Measurements from ENCODE around the gene CD300C. TPM values are rescaled to one million over a fixed set of nuclear protein-coding genes. Genes with fewer than 3 reads are reported as not detected.

The CD300C gene
- under 1 TPM; 0.41 to 0.50 TPM for total RNA-seq
- polyA plus RNA-seq (2013, experiment 1 of 2): 5.6 TPM
- polyA plus RNA-seq (2013, experiment 2 of 2): 4.1 TPM
- total RNA-seq: 0 to 5.4 (median 0.11) reads per million in 172 experiments

DNA sequence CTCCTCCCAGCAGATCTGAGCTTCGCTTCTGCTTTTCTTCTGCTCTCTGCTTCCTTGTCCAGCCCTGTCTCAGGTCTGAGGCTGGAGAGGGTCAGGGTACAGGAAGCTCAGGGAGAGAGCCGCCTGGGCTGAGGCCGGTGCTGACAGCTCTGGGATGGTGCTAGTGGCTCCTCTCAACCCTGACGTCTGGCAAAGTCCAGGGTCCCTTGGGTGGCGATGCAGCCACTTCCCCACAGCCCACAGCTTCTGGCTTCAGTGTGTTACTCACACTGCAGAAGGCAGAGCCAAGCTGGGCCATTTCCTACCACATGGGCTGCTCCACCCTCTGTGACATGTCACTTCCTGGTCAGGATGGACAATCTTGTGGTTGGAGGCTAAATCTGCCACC lies at the start of gene CD300C:
TSS of gene CD300C (minus strand) at position 273 of the 388 bp plus-strand sequence. CDS start 333 bp downstream, outside the sequence.
- peak in 3 of 14 experiments; percentile 13 to 68 (median 57) for DNase-seq
- CTCF ChIA-PET: no interaction called here
- H3K36me3 Mint-ChIP-seq (ENCODE audit: low read depth): no peaks in the 10 kb centered on the region
- H3K9me3 Mint-ChIP-seq: no peaks in the 10 kb centered on the region
- peaks cover 0 to 3% of the 10 kb centered on the region in 2 experiments for H3K27me3 ChIP-seq (ENCODE audit: control insufficient read depth in 1 of 2, insufficient read depth in 2 of 2, low read length in 2 of 2)
- no peak within 1 kb of the TSS for H3K4me3 Mint-ChIP-seq
- ATAC-seq (ENCODE audit: poor library complexity): peak; percentile 34
- TF ChIP-seq, protein P1, sequence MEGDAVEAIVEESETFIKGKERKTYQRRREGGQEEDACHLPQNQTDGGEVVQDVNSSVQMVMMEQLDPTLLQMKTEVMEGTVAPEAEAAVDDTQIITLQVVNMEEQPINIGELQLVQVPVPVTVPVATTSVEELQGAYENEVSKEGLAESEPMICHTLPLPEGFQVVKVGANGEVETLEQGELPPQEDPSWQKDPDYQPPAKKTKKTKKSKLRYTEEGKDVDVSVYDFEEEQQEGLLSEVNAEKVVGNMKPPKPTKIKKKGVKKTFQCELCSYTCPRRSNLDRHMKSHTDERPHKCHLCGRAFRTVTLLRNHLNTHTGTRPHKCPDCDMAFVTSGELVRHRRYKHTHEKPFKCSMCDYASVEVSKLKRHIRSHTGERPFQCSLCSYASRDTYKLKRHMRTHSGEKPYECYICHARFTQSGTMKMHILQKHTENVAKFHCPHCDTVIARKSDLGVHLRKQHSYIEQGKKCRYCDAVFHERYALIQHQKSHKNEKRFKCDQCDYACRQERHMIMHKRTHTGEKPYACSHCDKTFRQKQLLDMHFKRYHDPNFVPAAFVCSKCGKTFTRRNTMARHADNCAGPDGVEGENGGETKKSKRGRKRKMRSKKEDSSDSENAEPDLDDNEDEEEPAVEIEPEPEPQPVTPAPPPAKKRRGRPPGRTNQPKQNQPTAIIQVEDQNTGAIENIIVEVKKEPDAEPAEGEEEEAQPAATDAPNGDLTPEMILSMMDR (IDR thresholded peaks at IDR 0.05): no peak
- intact Hi-C loops (cut with DNase I, micrococcal nuclease): no loop called here
- H3K36me3 ChIP-seq (ENCODE audit: insufficient read depth, low read length): no peaks in the 10 kb centered on the region
- H3K4me1 ChIP-seq (ENCODE audit: insufficient read depth, low read length): no peaks in the 10 kb centered on the region
- no peak within 1 kb of the TSS for H3K27ac Mint-ChIP-seq
- no peak within 1 kb of the TSS for H3K27ac ChIP-seq (ENCODE audit: low read depth in 1 of 2, low read length in 2 of 2)
- no peaks in the 10 kb centered on the region for H3K27me3 Mint-ChIP-seq
- no peaks in the 10 kb centered on the region for H3K9me3 ChIP-seq (ENCODE audit: control insufficient read depth in 1 of 2, insufficient read depth in 1 of 2, low read length in 2 of 2)
- POLR2A ChIA-PET: no interaction called here
- H3K4me1 Mint-ChIP-seq (ENCODE audit: low read depth): peaks cover 5% of the 10 kb centered on the region
- H3K4me3 ChIP-seq (ENCODE audit: low read length): peak within 1 kb of the TSS; percentile 7

DNA sequence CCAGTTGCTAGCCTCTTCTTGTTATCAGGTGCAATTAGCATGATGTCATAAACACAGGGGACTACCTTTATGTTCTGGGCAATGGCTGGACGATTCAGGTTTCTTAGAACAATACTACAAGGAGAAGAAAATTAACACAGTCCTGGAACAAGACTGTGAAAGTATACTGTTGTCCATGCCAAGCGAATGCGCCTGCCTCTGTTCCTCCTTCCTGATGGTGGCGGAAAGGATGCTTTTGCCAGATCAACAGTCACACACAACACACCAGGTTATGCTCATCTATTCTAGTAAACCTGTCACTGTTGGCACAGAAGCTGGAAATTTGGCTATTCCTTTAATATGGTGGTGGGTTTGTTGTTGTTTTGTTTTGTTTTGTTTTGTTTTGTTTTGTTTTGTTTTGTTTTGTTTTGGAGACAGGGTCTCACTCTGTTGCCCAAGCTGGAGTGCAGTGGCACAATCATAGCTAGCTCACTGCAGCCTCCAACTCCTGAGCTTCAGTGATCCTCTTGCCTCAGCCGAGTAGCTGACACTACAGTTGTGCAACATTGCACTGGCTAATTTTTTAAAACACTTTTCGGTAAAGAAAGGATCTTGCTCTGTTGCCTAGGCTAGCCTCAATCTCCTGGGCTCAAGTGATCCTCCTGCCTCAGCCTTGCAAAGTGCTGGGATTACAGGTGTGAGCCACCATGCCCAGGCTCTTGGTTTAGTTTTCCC lies 49.3 kb upstream of the CD300C start:
- ChIA-PET CTCF (no interaction called here), POLR2A (no interaction called here)
- Histone ChIP-seq H3K9me3 (ENCODE audit: control insufficient read depth in 1 of 2, insufficient read depth in 1 of 2, low read length in 2 of 2) (no peaks in the 10 kb centered on the region), H3K27ac (ENCODE audit: low read depth in 1 of 2, low read length in 2 of 2) (no peak overlapping the region), H3K36me3 (ENCODE audit: insufficient read depth, low read length) (no peaks in the 10 kb centered on the region), H3K4me3 (ENCODE audit: low read length) (no peak overlapping the region), H3K27me3 (ENCODE audit: control insufficient read depth in 1 of 2, insufficient read depth in 2 of 2, low read length in 2 of 2) (peaks cover 0 to 3% of the 10 kb centered on the region in 2 experiments), H3K4me1 (ENCODE audit: insufficient read depth, low read length) (peaks cover 18% of the 10 kb centered on the region)
- DNase-seq: no peak
- TF ChIP-seq, protein P1 (IDR thresholded peaks at IDR 0.05): no peak
- Mint-ChIP-seq H3K27me3 (peaks cover 8% of the 10 kb centered on the region), H3K4me1 (ENCODE audit: low read depth) (peaks cover 44% of the 10 kb centered on the region), H3K9me3 (no peaks in the 10 kb centered on the region), H3K4me3 (no peak overlapping the region), H3K36me3 (ENCODE audit: low read depth) (no peaks in the 10 kb centered on the region), H3K27ac (no peak overlapping the region)
- ATAC-seq (ENCODE audit: poor library complexity): no peak
- intact Hi-C loops (cut with DNase I, micrococcal nuclease): no loop called here

DNA sequence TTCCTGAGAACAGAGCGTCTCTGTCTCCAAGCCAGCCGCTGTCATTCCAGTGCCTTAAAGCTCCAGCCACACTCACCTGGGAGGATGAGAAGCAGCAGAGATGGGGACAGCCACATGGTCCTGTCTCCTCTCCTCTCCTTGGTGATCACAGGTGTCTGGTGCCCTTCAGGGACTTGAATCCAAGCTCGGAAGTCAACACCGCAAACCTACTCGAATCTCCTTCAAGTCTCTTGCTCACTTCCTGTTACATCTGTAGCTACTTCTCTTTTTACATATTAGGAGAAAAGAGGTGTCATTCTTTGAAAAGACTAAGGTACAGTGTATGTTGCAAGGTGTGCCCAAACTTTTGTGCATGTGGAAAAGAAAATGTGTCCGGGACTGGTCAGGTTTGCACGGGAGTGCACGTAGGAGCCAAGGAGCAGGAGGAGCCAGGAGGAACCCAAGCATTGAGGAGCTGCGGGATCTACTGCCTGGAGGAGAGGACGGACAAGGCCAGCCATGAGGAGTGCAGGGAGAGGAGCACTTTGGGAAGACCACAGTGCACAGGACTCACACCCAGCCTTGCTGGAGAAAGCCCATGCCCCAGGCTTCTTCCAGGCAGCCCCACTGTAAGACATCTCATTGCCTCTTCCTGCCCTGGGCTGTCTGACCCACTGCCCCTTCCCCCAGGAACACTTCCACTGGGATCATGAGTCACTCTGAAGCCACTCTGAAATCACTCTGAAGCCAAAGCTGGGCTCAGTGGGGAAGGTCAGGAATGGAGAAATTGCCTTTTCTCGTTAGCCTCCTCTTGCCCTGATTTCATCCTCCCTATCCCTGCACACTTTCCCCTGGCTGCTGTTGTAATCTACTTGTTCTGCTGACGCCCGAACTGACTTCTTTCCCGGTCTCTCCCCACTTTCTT lies 46.4 kb upstream of the CD300C start, which contains the start of gene CD300LD:
TSS of gene CD300LD (minus strand) at position 197 of the 904 bp plus-strand sequence. CDS start at position 116, 81 bp downstream.
- H3K36me3 ChIP-seq (ENCODE audit: insufficient read depth, low read length): no peaks in the 10 kb centered on the region
- H3K27me3 Mint-ChIP-seq: peaks cover 8% of the 10 kb centered on the region
- peaks cover 10% of the 10 kb centered on the region for H3K4me1 ChIP-seq (ENCODE audit: insufficient read depth, low read length)
- TF ChIP-seq, protein P1 (IDR thresholded peaks at IDR 0.05): no peak
- peak within 1 kb of the TSS; percentile 76 for H3K27ac Mint-ChIP-seq
- DNase-seq: peak in 2 of 14 experiments; percentile 15 to 36
- ATAC-seq (ENCODE audit: poor library complexity): peak; percentile 77
- H3K9me3 Mint-ChIP-seq: no peaks in the 10 kb centered on the region
- H3K4me3 ChIP-seq (ENCODE audit: low read length): no peak within 1 kb of the TSS
- ChIA-PET POLR2A (interaction anchor here (0.9 to 1.4 kb wide), 2 partner anchors 11 to 281 kb away, joined by 4 to 6 read pairs; no protein-coding TSS in a partner anchor), CTCF (no interaction called here)
- H3K27ac ChIP-seq (ENCODE audit: low read depth in 1 of 2, low read length in 2 of 2): no peak within 1 kb of the TSS
- no peaks in the 10 kb centered on the region for H3K9me3 ChIP-seq (ENCODE audit: control insufficient read depth in 1 of 2, insufficient read depth in 1 of 2, low read length in 2 of 2)
- peaks cover 0 to 5% of the 10 kb centered on the region in 2 experiments for H3K27me3 ChIP-seq (ENCODE audit: control insufficient read depth in 1 of 2, insufficient read depth in 2 of 2, low read length in 2 of 2)
- intact Hi-C loops (cut with DNase I, micrococcal nuclease): no loop called here
- H3K4me1 Mint-ChIP-seq (ENCODE audit: low read depth): peaks cover 22% of the 10 kb centered on the region
- peak within 1 kb of the TSS; percentile 23 for H3K4me3 Mint-ChIP-seq
- no peaks in the 10 kb centered on the region for H3K36me3 Mint-ChIP-seq (ENCODE audit: low read depth)

Data from CD4-positive, alpha-beta T cell (primary cell).